Kidney (tissue), 14 donors: ENCODE results near the gene USF3. TPM values are rescaled to one million over a fixed set of nuclear protein-coding genes. Genes with fewer than 3 reads are reported as not detected.

Experiments used
- DNase-seq, 5 donors: peaks; one replicate each; pipeline ENCODE4 v3.0.0-alpha.2; 2013 to 2020
- FAIRE-seq: peaks from 2 replicates; lab custom pipeline; 2012; peaks lifted over from hg19 to GRCh38; lab: Jason Lieb, UNC
- H3K27ac ChIP-seq, 2 donors: one replicate each; pipeline ENCODE4 v1.7.0; 2013; ENCODE audit warnings: low read depth in 2 of 2, low read length in 2 of 2, inconsistent platforms in 1 of 2
- H3K27me3 ChIP-seq: one replicate; pipeline ENCODE4 v1.7.1; 2013; ENCODE audit warnings: low read length, inconsistent platforms; ENCODE audit not compliant: control insufficient read depth, insufficient read depth
- H3K36me3 ChIP-seq, 3 donors: one replicate each; pipeline versions ENCODE4 v1.7.0 to v1.7.1; 2013; ENCODE audit warnings: low read length in 3 of 3, control low read depth in 1 of 3, inconsistent platforms in 1 of 3; ENCODE audit not compliant: insufficient read depth in 3 of 3, control insufficient read depth in 2 of 3
- H3K4me1 ChIP-seq, 3 donors: one replicate each; pipeline versions ENCODE4 v1.7.0 to v1.7.1; 2013; ENCODE audit warnings: low read length in 3 of 3, inconsistent platforms in 1 of 3, low read depth in 1 of 3; ENCODE audit not compliant: control insufficient read depth in 2 of 3, insufficient read depth in 2 of 3
- H3K4me3 ChIP-seq, 3 donors: one replicate each; pipeline versions ENCODE4 v1.7.0 to v1.8.1; 2013; ENCODE audit warnings: low read length in 3 of 3, control low read depth in 1 of 3, inconsistent platforms in 1 of 3
- H3K9ac ChIP-seq, 3 donors: one replicate each; pipeline versions ENCODE4 v1.7.0 to v1.7.1; 2013; ENCODE audit warnings: low read length in 3 of 3, control low read depth in 1 of 3, inconsistent platforms in 1 of 3
- H3K9me3 ChIP-seq, 3 donors: one replicate each; pipeline versions ENCODE4 v1.7.0 to v1.7.1; 2013; ENCODE audit warnings: low read length in 3 of 3, control low read depth in 1 of 3, inconsistent platforms in 1 of 3; ENCODE audit not compliant: control insufficient read depth in 2 of 3, insufficient read depth in 1 of 3
- CTCF ChIP-seq: IDR thresholded peaks from 3 replicates; pipeline ENCODE4 v1.5.1; 2012; ENCODE audit warnings: mild to moderate bottlenecking, moderate library complexity, borderline replicate concordance; ENCODE audit not compliant: insufficient read depth; ENCODE audit errors: extremely low read depth
- intact Hi-C: fragments of 100-400 bp; cut with DNase I; formaldehyde crosslinking; loops from one replicate; pipeline ENCODE4 v1.11.1; 2022
- polyA plus RNA-seq: library from polyadenylated mRNA; stranded (reverse); fragments of 350-450 nt; fragmentation: Illumina TruSeq; extraction: RNeasy Lipid Tissue Mini Kit (QIAGEN cat#74804); gene quantifications from one replicate; pipeline ENCODE4 v1.2.3, GENCODE V29; 2014; ENCODE audit warnings: low read depth, low replicate concordance; ENCODE audit not compliant: insufficient read depth
- total RNA-seq: library from RNA; stranded (reverse); fragmentation: NEBNext Ultra II Directional; extraction: Animal tissue kit (Norgen Biotek cat#: 25700); gene quantifications from one replicate; pipeline ENCODE4 v1.2.1, GENCODE V29; 2021
- donor health status: control.
- donor health status: control.
- donor health status: control.
- donor health status: control.
- donor health status: control.
- donor health status: DM: yes; HTN: yes; CAD: no.
- donor health status: Normal renal cell carcinoma (clear cell type).

Gene USF3
- total and polyA plus RNA-seq, 2 donors from 2014 or later, result 6.5 to 21.3 TPM

DNA sequence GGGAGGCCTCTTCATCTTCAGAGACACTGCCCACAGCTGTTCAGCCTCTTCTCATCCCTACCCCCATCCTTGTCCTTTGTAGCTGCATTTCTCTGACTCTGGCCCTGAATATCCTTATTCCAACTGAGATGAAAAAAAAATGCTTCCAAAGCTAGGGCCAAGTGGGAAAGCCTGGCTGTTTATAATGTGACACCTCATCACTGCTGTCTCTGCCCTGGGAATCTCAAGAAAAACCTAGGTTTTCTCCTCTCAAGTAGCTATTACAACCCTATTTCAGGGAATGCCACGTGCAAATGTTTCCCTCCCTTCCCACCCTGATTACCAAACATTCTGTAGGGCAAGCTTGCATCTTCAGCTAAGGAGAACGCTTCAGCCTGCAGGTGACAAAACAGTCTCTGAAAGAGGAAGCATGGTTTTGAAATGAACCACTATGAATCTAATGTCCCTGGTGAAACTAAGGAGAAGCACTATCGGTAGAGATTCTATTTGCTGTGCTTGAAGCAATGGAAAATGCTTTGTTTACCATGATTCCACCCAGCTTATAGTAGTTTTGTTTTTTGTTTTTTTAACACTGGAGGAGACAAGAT, 65.4 kb downstream of the USF3 start:
- no peak for TF ChIP-seq CTCF
- DNase-seq (no peak), FAIRE-seq (no peak)

DNA sequence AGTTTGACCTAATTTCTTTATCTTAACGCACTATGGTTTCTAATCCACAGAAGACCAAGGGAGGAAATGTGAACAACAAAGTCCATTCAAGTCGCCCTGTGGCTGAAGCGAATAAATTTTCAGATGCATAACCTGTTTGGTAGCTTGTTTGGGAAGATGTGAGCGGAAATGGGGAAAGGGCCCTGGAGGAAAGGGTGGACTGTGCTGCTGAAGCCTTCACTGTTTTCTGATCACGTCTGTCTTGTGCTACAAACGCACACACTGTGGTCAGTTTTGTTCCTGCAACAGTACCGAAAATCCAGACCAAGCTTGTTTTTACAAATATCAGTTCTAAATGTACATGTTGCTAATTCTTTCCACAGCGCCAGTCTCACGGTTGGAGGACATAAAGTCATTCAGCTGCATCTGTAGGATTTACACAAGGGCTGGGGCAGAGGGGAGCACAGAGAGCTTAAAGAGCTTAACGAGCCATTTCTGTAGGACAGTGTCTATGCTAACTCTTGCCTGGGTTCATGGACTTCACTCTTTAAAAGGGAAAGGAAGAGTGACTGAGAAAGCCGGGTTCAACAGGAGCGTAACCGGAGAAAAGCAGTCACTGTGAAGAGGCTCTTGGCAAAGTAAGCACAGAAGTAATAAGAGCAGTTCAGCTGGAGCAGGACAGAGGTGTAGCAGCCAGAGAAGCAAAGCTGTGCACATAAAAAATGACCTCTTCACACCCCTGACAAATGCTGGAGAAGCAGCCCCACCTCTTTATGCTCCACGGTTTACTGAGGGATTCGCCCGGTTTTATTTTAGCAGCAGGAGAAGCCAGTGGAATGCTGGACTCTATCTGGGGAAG, 66.6 kb downstream of the USF3 start:
- peak overlapping the region in 2 of 3 donors; percentile 19 to 36 for H3K4me3 ChIP-seq
- H3K27me3 ChIP-seq, result no peaks in the 10 kb centered on the region
- H3K27ac ChIP-seq, result peak overlapping the region in 1 of 2 donors; percentile 11
- no peak for TF ChIP-seq CTCF
- peak overlapping the region in 1 of 3 donors; percentile 0 for H3K9ac ChIP-seq
- FAIRE-seq (no peak), DNase-seq (peak in 4 of 5 donors; percentile 66 to 90 (median 78))
- H3K36me3 ChIP-seq, result no peaks in the 10 kb centered on the region
- H3K9me3 ChIP-seq, result no peaks in the 10 kb centered on the region
- H3K4me1 ChIP-seq, result peaks cover 0 to 3% (median 0%) of the 10 kb centered on the region in 3 donors
- intact Hi-C loops, result loop anchor here (10.0 kb wide), 1 partner anchor 135 kb away; no protein-coding TSS in a partner anchor

More for the DNA sequence above, 65.4 kb downstream of the USF3 start:
- peaks cover 0 to 3% (median 0%) of the 10 kb centered on the region in 3 donors for H3K4me1 ChIP-seq
- H3K27ac ChIP-seq, result no peak overlapping the region
- intact Hi-C loops, result no loop called here
- no peak overlapping the region for H3K4me3 ChIP-seq
- no peaks in the 10 kb centered on the region for H3K27me3 ChIP-seq
- no peaks in the 10 kb centered on the region for H3K9me3 ChIP-seq
- no peaks in the 10 kb centered on the region for H3K36me3 ChIP-seq
- no peak overlapping the region for H3K9ac ChIP-seq

DNA sequence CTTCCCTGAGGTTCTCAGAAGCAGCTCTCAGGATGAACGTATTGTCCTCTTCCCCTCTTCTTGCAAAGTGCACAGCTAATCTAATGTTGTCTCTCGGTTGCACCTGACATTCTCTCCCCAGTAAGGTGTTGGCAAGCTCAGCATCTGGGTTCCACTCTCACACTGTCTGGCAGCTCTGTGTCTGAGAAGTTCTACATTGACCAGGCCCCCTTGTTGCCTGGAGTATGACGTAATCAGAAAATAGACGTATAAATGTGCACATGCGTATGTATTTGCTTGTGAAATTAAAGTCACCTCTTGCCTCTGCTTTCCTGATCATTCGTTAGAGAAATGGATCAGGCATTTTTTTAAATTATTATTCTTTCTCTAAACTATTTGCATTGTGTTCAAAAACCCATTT, 67.7 kb downstream of the USF3 start:
- H3K4me1 ChIP-seq, result peaks cover 0 to 3% (median 0%) of the 10 kb centered on the region in 3 donors
- FAIRE-seq, result no peak
- no peak for TF ChIP-seq CTCF
- intact Hi-C loops, result loop anchor here (10.0 kb wide), 1 partner anchor 134 kb away; no protein-coding TSS in a partner anchor
- H3K36me3 ChIP-seq, result no peaks in the 10 kb centered on the region
- no peak overlapping the region for H3K4me3 ChIP-seq
- DNase-seq, result no peak
- no peak overlapping the region for H3K27ac ChIP-seq
- no peaks in the 10 kb centered on the region for H3K27me3 ChIP-seq
- H3K9me3 ChIP-seq, result no peaks in the 10 kb centered on the region
- H3K9ac ChIP-seq, result no peak overlapping the region
